B cell (primary cell): ENCODE results near the gene PNPLA3. TPM values are rescaled to one million over a fixed set of nuclear protein-coding genes. Genes with fewer than 3 reads are reported as not detected.

ENCODE experiments used
- ATAC-seq: fragments of 200-7000 bp; cut with Tn5 transposase; one replicate; pipeline ENCODE4 v1.10.0; 2021; ENCODE audit warnings: low read depth, mild to moderate bottlenecking, moderate number of reproducible peaks, moderate library complexity
- CTCF ChIA-PET: fragments of 350-600 bp; sonication (Branson Sonifier 250); formaldehyde crosslinking; loops from one replicate; lab custom pipeline; 2021; ENCODE audit warnings: antibody characterized with exemption, inconsistent platforms; lab: Charles Lee
- POLR2A ChIA-PET: fragments of 350-600 bp; sonication (Branson Sonifier 250); formaldehyde crosslinking; loops from one replicate; lab custom pipeline; 2021; ENCODE audit warnings: antibody characterized with exemption; lab: Charles Lee
- DNase-seq: peaks from one replicate; pipeline ENCODE4 v3.0.0; 2013
- H2AFZ ChIP-seq: 2 replicates; pipeline ENCODE4 v1.6.1; 2012; ENCODE audit warnings: mild to moderate bottlenecking, low read depth, low read length; ENCODE audit not compliant: insufficient read depth, poor library complexity, severe bottlenecking
- H3K27ac ChIP-seq, 2 donors: 1 replicate in 1 of 2; 2 replicates in 1 of 2; pipeline ENCODE4 v1.5.1; 2012 to 2013; ENCODE audit warnings: low read length in 2 of 2, mild to moderate bottlenecking in 2 of 2, moderate library complexity in 1 of 2
- H3K27me3 ChIP-seq, 4 experiments: fragments of 200-600 bp in 1 of 4; sonication (generic) in 1 of 4; replicated peaks in 1 of 4; 1 replicate in 2 of 4; 2 replicates in 2 of 4; pipeline versions ENCODE4 v1.6.1 to v1.7.0; 2013 to 2016; ENCODE audit warnings: low read length in 3 of 4, mild to moderate bottlenecking in 2 of 4, mixed read lengths in 1 of 4, moderate library complexity in 1 of 4; ENCODE audit not compliant: insufficient read depth in 4 of 4, control insufficient read depth in 3 of 4; ENCODE audit errors: control extremely low read depth in 1 of 4
- H3K36me3 ChIP-seq, 2 experiments: replicated peaks in 1 of 2; 1 replicate in 1 of 2; 2 replicates in 1 of 2; pipeline versions ENCODE4 v1.6.1 to v1.7.1; 2013; ENCODE audit warnings: low read length in 1 of 2; ENCODE audit not compliant: insufficient read depth in 2 of 2, control insufficient read depth in 1 of 2; ENCODE audit errors: control extremely low read depth in 1 of 2, extremely low read depth in 1 of 2
- H3K4me1 ChIP-seq, 2 donors: fragments of 200-600 bp in 1 of 2; sonication (generic) in 1 of 2; 1 replicate in 1 of 2; 2 replicates in 1 of 2; pipeline versions ENCODE4 v1.5.1 to v1.6.1; 2013 to 2017; ENCODE audit warnings: low read length in 2 of 2; ENCODE audit not compliant: control insufficient read depth in 2 of 2, insufficient read depth in 2 of 2
- H3K4me2 ChIP-seq: replicated peaks from 2 replicates; pipeline ENCODE3; 2012; ENCODE audit warnings: mild to moderate bottlenecking, low read depth, low read length; ENCODE audit not compliant: poor library complexity, severe bottlenecking
- H3K4me3 ChIP-seq, 5 experiments: fragments of 200-600 bp in 1 of 5; sonication (generic) in 1 of 5; 1 replicate in 3 of 5; 2 replicates in 2 of 5; pipeline versions ENCODE4 v1.5.1 to v1.7.0; 2011 to 2016; ENCODE audit warnings: low read length in 4 of 5, mild to moderate bottlenecking in 4 of 5, low read depth in 2 of 5, control low read depth in 1 of 5, moderate library complexity in 1 of 5; ENCODE audit not compliant: insufficient read depth in 1 of 5; ENCODE audit errors: control extremely low read depth in 1 of 5, extremely low read depth in 1 of 5
- H3K79me2 ChIP-seq: fragments of 200-600 bp; sonication (generic); one replicate; pipeline ENCODE4 v1.6.0; 2016; ENCODE audit warnings: low read length; ENCODE audit not compliant: control insufficient read depth, insufficient read depth
- H3K9ac ChIP-seq: fragments of 200-600 bp; sonication (generic); 2 replicates; pipeline ENCODE4 v1.6.1; 2017; ENCODE audit warnings: mild to moderate bottlenecking, low read length, moderate library complexity
- H3K9me3 ChIP-seq, 3 donors: one replicate each; pipeline versions ENCODE4 v1.6.1 to v1.7.1; 2013; ENCODE audit warnings: low read length in 2 of 3; ENCODE audit not compliant: control insufficient read depth in 2 of 3, insufficient read depth in 1 of 3; ENCODE audit errors: control extremely low read depth in 1 of 3
- H4K20me1 ChIP-seq: 2 replicates; pipeline ENCODE4 v1.6.0; 2012; ENCODE audit warnings: mild to moderate bottlenecking, low read length; ENCODE audit not compliant: insufficient read depth, control insufficient read depth, poor library complexity, severe bottlenecking
- H3K27ac Mint-ChIP-seq: one replicate; pipeline ENCODE4 v1.8.0; 2021; ENCODE audit warnings: mixed read lengths
- H3K27me3 Mint-ChIP-seq: one replicate; pipeline ENCODE4 v1.8.0; 2021; ENCODE audit warnings: mixed read lengths
- H3K4me1 Mint-ChIP-seq: one replicate; pipeline ENCODE4 v1.8.0; 2021; ENCODE audit warnings: mixed read lengths
- H3K4me3 Mint-ChIP-seq: one replicate; pipeline ENCODE4 v1.8.0; 2021; ENCODE audit warnings: mixed read lengths
- H3K9me3 Mint-ChIP-seq: one replicate; pipeline ENCODE4 v1.8.0; 2022; ENCODE audit warnings: mixed read lengths; ENCODE audit not compliant: insufficient read depth
- EZH2 ChIP-seq: IDR thresholded peaks from 2 replicates; pipeline ENCODE4 v1.6.1; 2012; ENCODE audit warnings: borderline replicate concordance, low read depth, mild to moderate bottlenecking, moderate library complexity, low read length; ENCODE audit not compliant: insufficient read depth, poor library complexity, severe bottlenecking
- WGBS: methylation state at CpG from one replicate; pipeline ENCODE4 v1.1.5; 2013; ENCODE audit warnings: missing lambda C conversion rate; ENCODE audit not compliant: insufficient coverage; 5-methylcytosine and 5-hydroxymethylcytosine counted together
- intact Hi-C: fragments of 100-400 bp; cut with micrococcal nuclease; formaldehyde crosslinking; loops from one replicate; pipeline ENCODE4 v1.10.0; 2022
- polyA plus RNA-seq: library from polyadenylated mRNA; depleted of rRNA; stranded (reverse); fragments of >200 nt; gene quantifications from 2 replicates; pipeline ENCODE4 v1.2.3, GENCODE V29; 2012
- total RNA-seq, 2 donors: library from RNA; stranded (reverse); fragments of 120-200 nt in 1 of 2; gene quantifications; 1 replicate in 1 of 2; 2 replicates in 1 of 2; pipeline versions ENCODE4 v1.2.3 to v1.2.4, GENCODE V29; 2013 to 2022
- TF ChIP-seq, protein P1 (sequence below): fragments of 200-600 bp; IDR thresholded peaks from one replicate; pipeline ENCODE4 v1.8.0; 2022; ENCODE audit warnings: antibody characterized with exemption, mild to moderate bottlenecking

Gene PNPLA3
- total and polyA plus RNA-seq, 2 donors (not counting 1 experiment from before 2014, with no cell fraction given), result 0.15 TPM; not detected in 1

DNA sequence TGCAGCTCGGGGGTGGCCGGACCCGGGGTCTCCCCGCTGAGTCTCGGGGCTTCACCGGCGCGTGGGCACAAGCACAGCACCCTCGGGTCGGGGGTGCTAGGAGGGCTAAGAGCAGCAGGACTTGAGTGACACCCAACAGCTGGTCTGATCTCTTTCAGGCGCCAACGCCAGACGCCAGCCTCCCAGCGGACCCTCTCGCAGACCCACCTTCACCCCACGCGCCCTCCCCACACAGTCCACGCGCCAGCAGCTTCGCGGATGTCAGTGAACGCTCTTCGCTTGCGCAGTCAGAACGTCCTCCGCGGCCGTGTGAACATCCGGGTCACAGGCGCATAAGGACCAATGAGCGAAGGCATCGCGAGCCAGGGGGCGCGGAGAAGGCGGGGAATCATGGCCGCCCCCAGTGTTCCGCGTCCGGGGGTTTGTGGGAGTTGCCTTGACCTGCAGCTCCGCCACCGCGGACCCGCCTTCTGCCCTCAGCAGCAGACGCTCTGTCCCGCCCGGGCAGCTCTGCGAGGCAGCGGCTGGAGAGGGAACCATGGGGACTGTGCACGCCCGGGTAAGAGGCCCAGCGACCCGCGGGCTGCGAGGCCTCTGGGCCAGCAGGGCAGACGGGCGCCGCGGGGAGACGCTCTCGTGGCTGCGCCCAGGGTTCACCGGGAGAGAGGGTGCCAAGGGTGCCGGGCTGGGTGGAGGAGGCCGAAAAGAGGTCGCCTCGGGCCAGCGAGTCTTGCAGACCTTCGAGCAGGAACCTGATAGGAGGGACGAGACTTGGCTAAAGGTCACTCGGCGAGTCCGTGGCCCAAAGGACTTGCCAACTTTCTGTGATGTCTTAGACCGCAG is 31.7 kb downstream of the PNPLA3 start, which contains the start of gene SAMM50:
TSS of gene SAMM50 (plus strand) at position 403 of the 843 bp plus-strand sequence. CDS start at position 539, 136 bp downstream.
- peak; percentile 94 for ATAC-seq
- intact Hi-C loops, result loop anchor here (2.0 to 5.0 kb wide), 5 partner anchors 70 to 768 kb away; partner anchors contain the start of genes EFCAB6, PARVB, PARVG and RTL6
- WGBS, result under 1% methylated on average over 72 of the region's 74 CpGs
- Mint-ChIP-seq H3K4me1 (peaks cover 42% of the 10 kb centered on the region), H3K27ac (peak within 1 kb of the TSS; percentile 94), H3K4me3 (peak within 1 kb of the TSS; percentile 94), H3K9me3 (no peaks in the 10 kb centered on the region), H3K27me3 (peaks cover 4% of the 10 kb centered on the region)
- H3K9me3 ChIP-seq, result no peaks in the 10 kb centered on the region
- TF ChIP-seq EZH2, result no peak
- TF ChIP-seq, protein P1, sequence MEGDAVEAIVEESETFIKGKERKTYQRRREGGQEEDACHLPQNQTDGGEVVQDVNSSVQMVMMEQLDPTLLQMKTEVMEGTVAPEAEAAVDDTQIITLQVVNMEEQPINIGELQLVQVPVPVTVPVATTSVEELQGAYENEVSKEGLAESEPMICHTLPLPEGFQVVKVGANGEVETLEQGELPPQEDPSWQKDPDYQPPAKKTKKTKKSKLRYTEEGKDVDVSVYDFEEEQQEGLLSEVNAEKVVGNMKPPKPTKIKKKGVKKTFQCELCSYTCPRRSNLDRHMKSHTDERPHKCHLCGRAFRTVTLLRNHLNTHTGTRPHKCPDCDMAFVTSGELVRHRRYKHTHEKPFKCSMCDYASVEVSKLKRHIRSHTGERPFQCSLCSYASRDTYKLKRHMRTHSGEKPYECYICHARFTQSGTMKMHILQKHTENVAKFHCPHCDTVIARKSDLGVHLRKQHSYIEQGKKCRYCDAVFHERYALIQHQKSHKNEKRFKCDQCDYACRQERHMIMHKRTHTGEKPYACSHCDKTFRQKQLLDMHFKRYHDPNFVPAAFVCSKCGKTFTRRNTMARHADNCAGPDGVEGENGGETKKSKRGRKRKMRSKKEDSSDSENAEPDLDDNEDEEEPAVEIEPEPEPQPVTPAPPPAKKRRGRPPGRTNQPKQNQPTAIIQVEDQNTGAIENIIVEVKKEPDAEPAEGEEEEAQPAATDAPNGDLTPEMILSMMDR, result no peak
- peaks cover 18 to 23% of the 10 kb centered on the region in 2 donors for H3K4me1 ChIP-seq
- H3K4me2 ChIP-seq, result peak within 1 kb of the TSS; percentile 90
- no peaks in the 10 kb centered on the region for H3K36me3 ChIP-seq
- CTCF ChIA-PET, result interaction anchor here (0.9 to 2.0 kb wide), 4 partner anchors 9 to 130 kb away, joined by 4 to 18 read pairs (median 6); no protein-coding TSS in a partner anchor
- peak within 1 kb of the TSS; percentile 87 for H2AFZ ChIP-seq
- DNase-seq, result peak; percentile 92
- peak within 1 kb of the TSS; percentile 79 for H3K9ac ChIP-seq
- peak within 1 kb of the TSS; percentile 76 to 93 (median 82) for H3K4me3 ChIP-seq
- H3K79me2 ChIP-seq, result peaks cover 46% of the 10 kb centered on the region
- H4K20me1 ChIP-seq, result peaks cover 31% of the 10 kb centered on the region
- H3K27ac ChIP-seq, result peak within 1 kb of the TSS; percentile 85 to 88
- H3K27me3 ChIP-seq, result peaks cover 0 to 4% (median 0%) of the 10 kb centered on the region in 4 experiments
- POLR2A ChIA-PET, result interaction anchor here (0.5 to 1.7 kb wide), 6 partner anchors 10 to 226 kb away, joined by 3 to 5 read pairs (median 4); partner anchors contain the start of genes EFCAB6, PARVB and PARVG
